PC-9 (cell line): ENCODE data around the gene IDNK. TPM values are rescaled to one million over a fixed set of nuclear protein-coding genes. Genes with fewer than 3 reads are reported as not detected.

ENCODE experiments used
- BruUV-seq: library from RNA; stranded (reverse); fragments of 400-500 nt; replicated peaks from 2 replicates; lab custom pipeline; 2021; lab: Mats Ljungman, UMichigan
- CTCF ChIA-PET: fragments of 300-600 bp; sonication (Branson Sonifier 250); formaldehyde crosslinking; loops from one replicate; lab custom pipeline; 2022; ENCODE audit warnings: antibody characterized with exemption; lab: Charles Lee
- POLR2A ChIA-PET: fragments of 300-600 bp; sonication (Branson Sonifier 250); formaldehyde crosslinking; loops from one replicate; lab custom pipeline; 2022; ENCODE audit warnings: antibody characterized with exemption; ENCODE audit not compliant: unreplicated experiment; lab: Charles Lee
- DNase-seq, 2 experiments: peaks; one replicate each; pipeline versions ENCODE4 v3.0.0 to v3.0.0-alpha.2; 2015 to 2022; ENCODE audit warnings: mixed read lengths in 1 of 2
- H2AFZ ChIP-seq: fragments of 200-600 bp; sonication (generic); 2 replicates; pipeline ENCODE4 v1.8.1; 2017; ENCODE audit warnings: antibody characterized with exemption
- H3F3A ChIP-seq: fragments of 200-600 bp; sonication (generic); 2 replicates; pipeline ENCODE4 v1.8.1; 2017; ENCODE audit warnings: antibody characterized with exemption, mild to moderate bottlenecking, low read depth; ENCODE audit not compliant: insufficient read depth
- H3K27ac ChIP-seq: fragments of 200-600 bp; sonication (generic); 2 replicates; pipeline ENCODE4 v1.6.1; 2016; ENCODE audit warnings: mixed run types
- H3K27me3 ChIP-seq: fragments of 200-600 bp; sonication (generic); 2 replicates; pipeline ENCODE4 v1.6.1; 2016; ENCODE audit warnings: low read depth, mixed run types; ENCODE audit not compliant: insufficient read depth
- H3K36me3 ChIP-seq: fragments of 200-600 bp; sonication (generic); 2 replicates; pipeline ENCODE4 v1.6.1; 2016; ENCODE audit warnings: low read depth, mixed run types
- H3K4me1 ChIP-seq: fragments of 200-600 bp; sonication (generic); replicated peaks from 2 replicates; pipeline ENCODE4 v1.6.1; 2016; ENCODE audit warnings: mixed run types; ENCODE audit not compliant: insufficient read depth
- H3K4me2 ChIP-seq: fragments of 200-600 bp; sonication (generic); 2 replicates; pipeline ENCODE4 v1.6.1; 2017; ENCODE audit warnings: mixed run types
- H3K4me3 ChIP-seq: fragments of 200-600 bp; sonication (generic); 2 replicates; pipeline ENCODE4 v1.6.1; 2016; ENCODE audit warnings: mixed run types
- H3K79me2 ChIP-seq: fragments of 200-600 bp; sonication (generic); 2 replicates; pipeline ENCODE4 v1.6.1; 2017; ENCODE audit warnings: low read depth, mixed run types
- H3K9me2 ChIP-seq: fragments of 200-600 bp; sonication (generic); 2 replicates; pipeline ENCODE4 v1.8.1; 2017; ENCODE audit warnings: mild to moderate bottlenecking; ENCODE audit not compliant: insufficient read depth
- H3K9me3 ChIP-seq: fragments of 200-600 bp; sonication (generic); 2 replicates; pipeline ENCODE4 v1.8.1; 2016; ENCODE audit warnings: low read depth; ENCODE audit not compliant: insufficient read depth
- H4K20me1 ChIP-seq: fragments of 200-600 bp; sonication (generic); 2 replicates; pipeline ENCODE4 v1.8.1; 2017; ENCODE audit not compliant: insufficient read depth
- EZH2 ChIP-seq: fragments of 200-600 bp; sonication (generic); IDR thresholded peaks from 2 replicates; pipeline ENCODE4 v1.8.0; 2017; ENCODE audit warnings: antibody characterized with exemption, low read depth
- intact Hi-C: fragments of 100-400 bp; cut with micrococcal nuclease; formaldehyde crosslinking; loops from one replicate; pipeline ENCODE4 v1.10.0; 2022; ENCODE audit not compliant: unreplicated experiment
- total RNA-seq: library from RNA; stranded (reverse); gene quantifications from 2 replicates; pipeline ENCODE4 v1.2.3, GENCODE V29; 2021
- TF ChIP-seq, protein P1 (sequence below): fragments of 200-600 bp; sonication (generic); conservative IDR thresholded peaks from 2 replicates; pipeline ENCODE4 v1.6.1; 2017; ENCODE audit warnings: mixed run types, antibody characterized with exemption, mild to moderate bottlenecking, moderate library complexity

IDNK gene
- total RNA-seq, 1 experiment from 2014 or later, result 1.7 TPM

DNA sequence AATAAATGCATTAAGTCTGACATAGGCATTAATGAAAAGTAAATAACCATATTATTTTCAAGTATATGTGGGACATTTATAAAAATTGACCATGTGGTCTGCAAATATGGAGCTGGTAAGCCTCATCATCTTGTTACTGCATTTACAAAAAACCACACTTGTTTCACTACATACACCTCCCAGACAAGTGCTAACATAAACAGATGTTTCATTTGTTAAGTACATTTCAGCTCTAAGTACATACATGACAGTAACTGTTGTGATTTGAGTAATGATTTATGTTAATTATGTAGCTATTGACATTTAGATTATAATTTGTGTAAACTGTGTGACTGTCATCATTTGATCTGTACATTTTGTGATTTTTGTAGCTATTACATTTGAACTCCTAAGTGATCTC is 13.9 kb downstream of the IDNK start:
- Histone ChIP-seq H4K20me1 (no peaks in the 10 kb centered on the region; the same call in 1 of the 2 replicates), H3K4me2 (no peak overlapping the region), H3K79me2 (no peaks in the 10 kb centered on the region), H3K27me3 (no peaks in the 10 kb centered on the region), H3K9me2 (no peaks in the 10 kb centered on the region), H2AFZ (no peak overlapping the region), H3K9me3 (no peaks in the 10 kb centered on the region), H3K4me3 (no peak overlapping the region), H3K36me3 (no peaks in the 10 kb centered on the region), H3K4me1 (no peaks in the 10 kb centered on the region; the same call in 1 of the 2 replicates), H3K27ac (no peak overlapping the region), H3F3A (no peaks in the 10 kb centered on the region; the same call in none of the 2 replicates)
- intact Hi-C loops, result no loop called here
- no peak for DNase-seq
- ChIA-PET POLR2A (no interaction called here), CTCF (no interaction called here)
- no TSS peak for BruUV-seq
- TF ChIP-seq, protein P1, sequence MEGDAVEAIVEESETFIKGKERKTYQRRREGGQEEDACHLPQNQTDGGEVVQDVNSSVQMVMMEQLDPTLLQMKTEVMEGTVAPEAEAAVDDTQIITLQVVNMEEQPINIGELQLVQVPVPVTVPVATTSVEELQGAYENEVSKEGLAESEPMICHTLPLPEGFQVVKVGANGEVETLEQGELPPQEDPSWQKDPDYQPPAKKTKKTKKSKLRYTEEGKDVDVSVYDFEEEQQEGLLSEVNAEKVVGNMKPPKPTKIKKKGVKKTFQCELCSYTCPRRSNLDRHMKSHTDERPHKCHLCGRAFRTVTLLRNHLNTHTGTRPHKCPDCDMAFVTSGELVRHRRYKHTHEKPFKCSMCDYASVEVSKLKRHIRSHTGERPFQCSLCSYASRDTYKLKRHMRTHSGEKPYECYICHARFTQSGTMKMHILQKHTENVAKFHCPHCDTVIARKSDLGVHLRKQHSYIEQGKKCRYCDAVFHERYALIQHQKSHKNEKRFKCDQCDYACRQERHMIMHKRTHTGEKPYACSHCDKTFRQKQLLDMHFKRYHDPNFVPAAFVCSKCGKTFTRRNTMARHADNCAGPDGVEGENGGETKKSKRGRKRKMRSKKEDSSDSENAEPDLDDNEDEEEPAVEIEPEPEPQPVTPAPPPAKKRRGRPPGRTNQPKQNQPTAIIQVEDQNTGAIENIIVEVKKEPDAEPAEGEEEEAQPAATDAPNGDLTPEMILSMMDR, result no peak
- no peak for TF ChIP-seq EZH2

DNA sequence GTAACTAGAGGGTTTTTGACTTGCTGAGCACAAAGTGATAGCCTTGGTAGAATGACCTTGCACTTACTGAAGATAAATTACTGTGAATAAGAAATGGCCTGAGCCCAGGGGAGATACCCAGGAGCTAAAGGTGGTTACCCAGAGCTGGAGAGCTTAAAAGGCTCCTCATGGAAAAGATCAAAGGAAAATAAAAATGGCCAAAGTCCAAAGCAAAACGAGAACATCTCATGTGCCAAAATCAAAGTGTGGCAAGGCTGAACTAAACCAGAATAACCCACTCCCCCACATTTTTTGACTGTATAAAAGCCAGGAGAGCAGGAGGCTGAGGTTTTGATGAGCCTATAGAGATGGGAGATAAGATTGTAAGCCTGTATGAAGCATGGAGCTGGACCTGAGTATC is 14.4 kb downstream of the IDNK start:
- H3K9me3 ChIP-seq, result no peaks in the 10 kb centered on the region
- no peaks in the 10 kb centered on the region; the same call in none of the 2 replicates for H3F3A ChIP-seq
- CTCF ChIA-PET, result no interaction called here
- H3K27me3 ChIP-seq, result no peaks in the 10 kb centered on the region
- POLR2A ChIA-PET, result no interaction called here
- H3K4me3 ChIP-seq, result no peak overlapping the region
- TF ChIP-seq EZH2, result no peak
- TF ChIP-seq, protein P1, result no peak
- no peaks in the 10 kb centered on the region for H3K9me2 ChIP-seq
- intact Hi-C loops, result no loop called here
- no peaks in the 10 kb centered on the region for H3K36me3 ChIP-seq
- no peaks in the 10 kb centered on the region for H3K79me2 ChIP-seq
- no peak for DNase-seq
- no peaks in the 10 kb centered on the region; the same call in 1 of the 2 replicates for H4K20me1 ChIP-seq
- H3K27ac ChIP-seq, result no peak overlapping the region
- no peak overlapping the region for H3K4me2 ChIP-seq
- H3K4me1 ChIP-seq, result no peaks in the 10 kb centered on the region; the same call in 1 of the 2 replicates
- no TSS peak for BruUV-seq
- H2AFZ ChIP-seq, result no peak overlapping the region

DNA sequence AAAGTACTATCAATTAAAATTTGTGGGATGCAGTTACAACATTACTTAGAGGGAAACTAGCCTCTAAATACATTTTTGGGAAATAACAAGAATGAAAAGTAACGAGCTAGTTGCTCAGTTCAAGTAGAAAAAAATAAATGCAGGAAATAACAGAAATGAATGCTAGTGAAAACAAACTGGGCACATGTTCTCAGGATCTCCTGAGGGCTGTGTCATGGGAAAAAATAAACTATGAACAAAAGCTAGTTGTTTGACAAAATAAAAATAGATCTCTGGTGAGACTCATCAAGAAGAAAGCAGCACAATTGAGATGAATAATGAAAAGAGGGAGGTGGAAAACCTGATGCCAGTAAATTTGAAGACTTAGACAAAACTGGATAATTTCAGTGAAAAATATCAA is 16.3 kb downstream of the IDNK start:
- CTCF ChIA-PET, result no interaction called here
- H3K27ac ChIP-seq, result no peak overlapping the region
- DNase-seq, result no peak
- H3K9me3 ChIP-seq, result no peaks in the 10 kb centered on the region
- intact Hi-C loops, result no loop called here
- no peaks in the 10 kb centered on the region for H3K4me1 ChIP-seq
- no peak overlapping the region for H2AFZ ChIP-seq
- no peaks in the 10 kb centered on the region for H3K27me3 ChIP-seq
- no peak overlapping the region for H3K4me2 ChIP-seq
- BruUV-seq, result no TSS peak
- no peaks in the 10 kb centered on the region for H3K9me2 ChIP-seq
- H3K4me3 ChIP-seq, result no peak overlapping the region
- H3K36me3 ChIP-seq, result no peaks in the 10 kb centered on the region
- TF ChIP-seq, protein P1, result no peak
- TF ChIP-seq EZH2, result no peak
- H4K20me1 ChIP-seq, result no peaks in the 10 kb centered on the region; the same call in 1 of the 2 replicates
- H3K79me2 ChIP-seq, result no peaks in the 10 kb centered on the region
- no peaks in the 10 kb centered on the region; the same call in none of the 2 replicates for H3F3A ChIP-seq
- POLR2A ChIA-PET, result no interaction called here
